LNCaP clone FGC (cell line): ENCODE data around the gene RTCB.
"Not testable (repeated sequence)": the region's sequence is repeated elsewhere in the genome, so short reads cannot be mapped to it uniquely, and the experiment has no call there.

ENCODE experiments used
- DNase-seq: peaks from one replicate; pipeline ENCODE4 v3.0.0-alpha.2; 2011; ENCODE audit warnings: low read depth
- H3K4me3 ChIP-seq: 2 replicates; pipeline ENCODE4 v1.5.1; 2011; ENCODE audit warnings: mild to moderate bottlenecking, low read depth, low read length, control low read depth
- TF ChIP-seq, protein P1 (sequence below): IDR thresholded peaks from 2 replicates; pipeline ENCODE4 v1.5.1; 2012; ENCODE audit warnings: mild to moderate bottlenecking; ENCODE audit not compliant: control insufficient read depth, insufficient read depth; ENCODE audit errors: extremely low read depth

RTCB gene

DNA sequence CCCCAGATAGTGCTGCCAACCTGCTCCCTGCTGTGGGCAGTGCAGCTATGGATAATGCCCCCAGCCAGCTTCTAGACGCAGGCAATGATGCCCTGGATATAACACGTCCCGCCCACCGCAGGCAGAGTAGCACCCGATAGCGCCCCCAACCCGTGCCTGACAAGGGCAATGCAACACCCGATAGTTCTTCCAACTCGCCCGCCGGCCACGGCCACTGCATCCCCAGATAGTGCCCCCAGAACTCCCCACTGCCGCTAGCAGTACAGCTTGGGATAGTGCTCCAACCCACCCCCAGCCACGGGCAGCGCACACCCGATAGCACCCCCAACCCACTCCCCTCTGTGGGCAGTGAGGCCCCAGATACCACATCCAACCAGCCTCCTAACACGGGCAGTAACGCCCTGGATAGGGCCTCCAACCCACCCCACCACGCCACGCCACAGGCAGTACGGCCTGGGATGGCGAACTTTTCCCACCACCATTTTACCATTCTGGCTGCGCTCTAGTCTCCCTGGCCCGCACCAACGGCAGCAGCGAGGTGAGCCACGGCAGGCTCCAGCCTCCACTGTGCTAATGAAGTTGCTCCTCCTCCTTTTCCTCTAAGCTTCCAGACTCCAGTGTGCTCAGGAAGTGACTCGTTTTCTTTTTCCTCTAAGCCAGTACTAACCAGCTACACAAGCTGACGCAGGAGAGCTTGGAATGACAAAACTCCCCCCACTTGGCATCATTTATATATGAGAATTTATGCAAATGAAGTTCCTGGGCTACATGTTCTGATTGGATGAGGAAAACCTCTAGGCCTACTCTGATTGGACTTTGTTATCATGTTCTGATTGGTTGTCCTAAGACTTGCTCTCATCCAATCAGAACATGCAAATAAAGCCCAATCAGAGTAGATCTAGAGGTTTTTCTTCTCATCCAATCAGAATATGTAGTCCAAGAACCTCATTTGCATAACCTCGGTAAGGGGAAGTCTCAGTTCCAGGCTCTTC lies 57.4 kb downstream of the RTCB start:
- TF ChIP-seq, protein P1, sequence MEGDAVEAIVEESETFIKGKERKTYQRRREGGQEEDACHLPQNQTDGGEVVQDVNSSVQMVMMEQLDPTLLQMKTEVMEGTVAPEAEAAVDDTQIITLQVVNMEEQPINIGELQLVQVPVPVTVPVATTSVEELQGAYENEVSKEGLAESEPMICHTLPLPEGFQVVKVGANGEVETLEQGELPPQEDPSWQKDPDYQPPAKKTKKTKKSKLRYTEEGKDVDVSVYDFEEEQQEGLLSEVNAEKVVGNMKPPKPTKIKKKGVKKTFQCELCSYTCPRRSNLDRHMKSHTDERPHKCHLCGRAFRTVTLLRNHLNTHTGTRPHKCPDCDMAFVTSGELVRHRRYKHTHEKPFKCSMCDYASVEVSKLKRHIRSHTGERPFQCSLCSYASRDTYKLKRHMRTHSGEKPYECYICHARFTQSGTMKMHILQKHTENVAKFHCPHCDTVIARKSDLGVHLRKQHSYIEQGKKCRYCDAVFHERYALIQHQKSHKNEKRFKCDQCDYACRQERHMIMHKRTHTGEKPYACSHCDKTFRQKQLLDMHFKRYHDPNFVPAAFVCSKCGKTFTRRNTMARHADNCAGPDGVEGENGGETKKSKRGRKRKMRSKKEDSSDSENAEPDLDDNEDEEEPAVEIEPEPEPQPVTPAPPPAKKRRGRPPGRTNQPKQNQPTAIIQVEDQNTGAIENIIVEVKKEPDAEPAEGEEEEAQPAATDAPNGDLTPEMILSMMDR = no peak
- H3K4me3 ChIP-seq = no peak overlapping the region
- peak; percentile 1 for DNase-seq

DNA sequence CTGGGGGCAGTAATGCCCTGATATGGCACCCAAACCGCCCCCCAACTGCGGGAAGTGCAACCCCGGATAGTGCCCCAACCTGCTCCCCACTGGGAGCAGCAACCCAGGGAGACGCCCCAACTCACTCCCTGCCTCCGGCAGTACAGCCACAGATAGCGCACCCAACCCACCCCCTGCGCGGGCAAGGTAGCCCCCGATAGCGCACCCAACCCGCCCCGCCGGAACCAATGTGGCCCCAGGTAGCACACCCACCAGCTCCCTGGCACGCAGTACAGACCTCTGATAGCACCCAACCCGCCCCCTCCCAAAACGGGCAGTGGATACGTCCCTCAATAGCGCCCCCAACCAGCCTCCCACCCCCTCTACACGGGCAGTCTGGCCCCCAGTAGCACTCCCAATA lies 58.2 kb downstream of the RTCB start:
- no peak overlapping the region for H3K4me3 ChIP-seq
- TF ChIP-seq, protein P1 = no peak
- no peak for DNase-seq

DNA sequence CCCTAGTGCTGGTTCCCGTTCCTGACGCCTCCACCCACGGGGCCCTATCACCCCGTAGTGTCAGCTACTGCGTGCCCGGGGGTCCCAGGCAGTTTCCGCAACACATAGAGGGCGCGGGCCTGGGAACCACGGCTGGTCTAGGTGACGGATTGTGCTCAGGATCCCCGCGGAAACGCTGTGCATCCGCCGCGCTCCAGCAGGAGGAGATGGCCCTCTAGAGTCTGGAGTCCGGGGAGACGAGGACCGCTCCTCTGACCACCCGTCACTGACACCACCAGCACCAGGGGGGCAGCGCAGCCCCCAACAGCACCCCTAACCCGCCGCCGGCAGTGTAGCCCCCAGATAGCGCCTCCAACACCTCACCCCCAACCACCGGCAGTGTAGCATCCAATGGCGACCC lies 58.8 kb downstream of the RTCB start:
- no peak for DNase-seq
- H3K4me3 ChIP-seq = no peak overlapping the region
- TF ChIP-seq, protein P1 = no peak

DNA sequence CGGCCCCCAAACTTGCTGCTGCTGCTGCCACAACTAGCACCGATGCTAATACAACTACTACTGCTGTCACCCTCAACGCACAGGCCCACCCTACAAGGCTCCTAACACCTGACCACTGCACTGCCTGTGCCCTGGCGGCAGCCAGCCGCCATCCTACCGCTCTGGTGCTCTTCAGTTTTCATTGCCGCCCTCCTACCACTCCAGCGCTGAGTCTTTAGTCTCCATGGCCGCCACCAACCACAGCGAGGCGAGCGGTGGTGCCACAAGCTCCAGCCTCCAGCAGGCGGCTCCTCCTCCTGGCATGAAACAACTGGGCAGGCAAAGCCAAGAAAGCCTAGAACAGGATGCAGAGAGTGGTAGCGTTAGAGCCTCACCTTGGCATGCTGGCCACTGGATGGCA lies 59.4 kb downstream of the RTCB start:
- no peak overlapping the region for H3K4me3 ChIP-seq
- DNase-seq = no peak
- TF ChIP-seq, protein P1 = no peak

DNA sequence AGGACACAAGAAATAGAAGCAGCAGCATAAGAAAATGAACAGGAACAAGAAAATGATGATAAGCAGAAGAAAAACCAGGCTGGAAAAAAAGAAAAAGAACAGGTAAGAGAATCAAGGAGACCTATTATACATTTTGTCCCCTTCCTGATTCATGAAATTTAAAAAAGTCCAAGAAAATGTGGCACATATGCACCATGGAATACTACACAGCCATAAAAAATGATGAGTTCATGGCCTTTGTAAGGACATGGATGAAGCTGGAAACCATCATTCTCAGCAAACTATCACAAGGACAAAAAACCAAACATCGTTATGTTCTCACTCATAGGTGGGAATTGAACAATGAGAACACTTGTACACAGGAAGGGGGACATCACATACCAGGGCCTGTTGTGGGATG lies 60.2 kb downstream of the RTCB start:
- H3K4me3 ChIP-seq, DNase-seq: not testable (repeated sequence)

DNA sequence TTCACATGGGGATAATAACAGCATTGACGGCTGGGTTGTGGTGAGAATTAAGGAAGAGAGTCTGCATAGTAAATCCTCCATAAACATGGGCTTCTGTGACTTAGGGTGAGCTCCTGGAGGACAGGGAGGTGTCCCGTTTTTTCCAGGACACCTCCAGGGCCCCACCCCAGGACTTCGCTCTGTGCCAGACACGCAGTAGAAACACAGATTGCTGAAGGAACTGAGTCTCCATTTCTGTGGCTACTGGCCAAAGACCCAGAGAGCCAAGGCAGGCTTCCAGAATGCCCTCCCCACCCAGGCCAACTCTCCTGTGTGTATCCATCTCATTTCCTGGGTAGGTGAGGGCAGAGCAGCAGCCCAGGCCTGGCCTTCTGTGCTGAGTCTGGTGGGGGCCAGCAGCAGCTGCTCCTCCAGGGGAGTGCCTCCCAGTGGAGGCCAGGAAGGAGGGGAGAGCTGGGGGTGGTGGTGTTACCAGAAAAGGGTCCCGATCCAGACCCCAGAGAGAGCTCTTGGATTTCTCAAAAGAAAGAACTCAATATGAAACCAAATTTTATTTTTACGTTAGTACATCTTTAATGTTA lies 63.9 kb downstream of the RTCB start:
- no peak overlapping the region for H3K4me3 ChIP-seq
- no peak for DNase-seq
- TF ChIP-seq, protein P1 = no peak

DNA sequence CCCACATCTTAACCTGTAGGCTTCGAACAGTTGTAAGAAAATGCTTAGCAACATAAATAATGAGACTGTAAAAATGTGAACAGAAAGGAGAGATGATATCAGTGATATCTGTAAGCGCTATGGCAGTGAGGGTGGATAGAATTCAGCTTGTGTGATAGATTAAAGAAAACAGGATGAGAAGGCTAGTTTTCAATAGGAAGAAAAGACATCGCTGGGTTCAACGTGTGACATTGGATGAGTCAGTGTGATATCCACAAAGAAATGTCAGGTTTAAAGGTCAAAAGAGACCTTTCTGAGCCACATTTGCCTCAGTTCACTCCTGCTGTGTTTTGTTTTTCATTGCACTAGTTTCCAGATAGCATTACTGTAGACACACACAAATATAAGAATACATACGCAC lies 68.1 kb downstream of the RTCB start:
- H3K4me3 ChIP-seq = no peak overlapping the region
- no peak for DNase-seq
- TF ChIP-seq, protein P1 = no peak
